GM23248 (cell line): Measurements from ENCODE around the gene DSTN. TPM values are rescaled to one million over a fixed set of nuclear protein-coding genes. Genes with fewer than 3 reads are reported as not detected.

ENCODE experiments used
- DNase-seq: peaks from one replicate; pipeline ENCODE4 v3.0.0-alpha.2; 2015
- H2AFZ ChIP-seq: fragments of 200-600 bp; sonication (generic); 2 replicates; pipeline ENCODE4 v1.6.1; 2016; ENCODE audit warnings: antibody characterized with exemption
- H3F3A ChIP-seq: fragments of 200-600 bp; sonication (generic); 2 replicates; pipeline ENCODE4 v1.6.1; 2016; ENCODE audit warnings: mild to moderate bottlenecking, antibody characterized with exemption, mixed run types; ENCODE audit not compliant: insufficient read depth
- H3K27ac ChIP-seq: fragments of 200-600 bp; sonication (generic); 2 replicates; pipeline ENCODE4 v1.5.1; 2016; ENCODE audit warnings: mild to moderate bottlenecking
- H3K27me3 ChIP-seq: fragments of 200-600 bp; sonication (generic); replicated peaks from 2 replicates; pipeline ENCODE4 v1.6.1; 2016; ENCODE audit warnings: mild to moderate bottlenecking; ENCODE audit not compliant: insufficient read depth
- H3K36me3 ChIP-seq: fragments of 200-600 bp; sonication (generic); 2 replicates; pipeline ENCODE4 v1.6.1; 2016; ENCODE audit warnings: low read depth, mild to moderate bottlenecking
- H3K4me1 ChIP-seq: fragments of 200-600 bp; sonication (generic); 2 replicates; pipeline ENCODE4 v1.6.1; 2016; ENCODE audit warnings: mild to moderate bottlenecking; ENCODE audit not compliant: insufficient read depth
- H3K4me2 ChIP-seq: fragments of 200-600 bp; sonication (generic); one replicate; pipeline ENCODE4 v1.6.1; 2016; ENCODE audit warnings: mild to moderate bottlenecking; ENCODE audit not compliant: unreplicated experiment
- H3K4me3 ChIP-seq: fragments of 200-600 bp; sonication (generic); 2 replicates; pipeline ENCODE4 v1.5.1; 2016; ENCODE audit warnings: mild to moderate bottlenecking
- H3K79me2 ChIP-seq: fragments of 200-600 bp; sonication (generic); 2 replicates; pipeline ENCODE4 v1.6.1; 2016; ENCODE audit warnings: mild to moderate bottlenecking; ENCODE audit not compliant: insufficient read depth
- H3K9ac ChIP-seq: fragments of 200-600 bp; sonication (generic); 2 replicates; pipeline ENCODE4 v1.6.1; 2016; ENCODE audit warnings: mild to moderate bottlenecking
- H3K9me2 ChIP-seq: fragments of 200-600 bp; sonication (generic); 2 replicates; pipeline ENCODE4 v1.6.1; 2016; ENCODE audit warnings: mixed run types, mild to moderate bottlenecking, moderate library complexity; ENCODE audit not compliant: insufficient read depth
- H3K9me3 ChIP-seq: fragments of 200-600 bp; sonication (generic); one replicate; pipeline ENCODE4 v1.6.1; 2017; ENCODE audit warnings: low read depth
- H4K20me1 ChIP-seq: fragments of 200-600 bp; sonication (generic); 2 replicates; pipeline ENCODE4 v1.6.0; 2016; ENCODE audit not compliant: insufficient read depth
- EZH2 ChIP-seq: fragments of 200-600 bp; sonication (generic); IDR thresholded peaks from 2 replicates; pipeline ENCODE4 v1.6.1; 2018; ENCODE audit warnings: antibody characterized with exemption, mild to moderate bottlenecking; ENCODE audit not compliant: insufficient read depth, poor library complexity, severe bottlenecking
- EZH2phosphoT487 ChIP-seq: fragments of 200-600 bp; sonication (generic); IDR thresholded peaks from 2 replicates; pipeline ENCODE4 v1.6.1; 2018; ENCODE audit warnings: antibody characterized with exemption, moderate library complexity, mild to moderate bottlenecking, low read depth; ENCODE audit not compliant: insufficient read depth
- WGBS, 2 experiments: methylation state at CpG; one replicate each; pipeline ENCODE4 v1.1.6; 2015 to 2017; ENCODE audit warnings: low lambda C conversion rate in 2 of 2, low coverage in 1 of 2; ENCODE audit errors: missing lambda C conversion rate in 2 of 2; 5-methylcytosine and 5-hydroxymethylcytosine counted together
- in situ Hi-C: fragments of 300-500 bp; cut with MboI; formaldehyde crosslinking; loops from 2 replicates; pipeline ENCODE4 v1.15.0; 2020
- polyA plus RNA-seq: library from polyadenylated mRNA; unstranded; fragments of >200 nt; fragmentation: Nextera tagmentation; extraction: Ambion mirVana; gene quantifications from 2 replicates; pipeline ENCODE4 v1.2.1, GENCODE V29; 2016
- total RNA-seq: library from RNA; depleted of rRNA; stranded (reverse); fragments of >200 nt; shearing (Covaris generic); gene quantifications from 2 replicates; pipeline ENCODE4 v1.2.3, GENCODE V29; 2014

Gene DSTN
- total and polyA plus RNA-seq, 2 experiments from 2014 or later = 338 to 610 TPM

DNA sequence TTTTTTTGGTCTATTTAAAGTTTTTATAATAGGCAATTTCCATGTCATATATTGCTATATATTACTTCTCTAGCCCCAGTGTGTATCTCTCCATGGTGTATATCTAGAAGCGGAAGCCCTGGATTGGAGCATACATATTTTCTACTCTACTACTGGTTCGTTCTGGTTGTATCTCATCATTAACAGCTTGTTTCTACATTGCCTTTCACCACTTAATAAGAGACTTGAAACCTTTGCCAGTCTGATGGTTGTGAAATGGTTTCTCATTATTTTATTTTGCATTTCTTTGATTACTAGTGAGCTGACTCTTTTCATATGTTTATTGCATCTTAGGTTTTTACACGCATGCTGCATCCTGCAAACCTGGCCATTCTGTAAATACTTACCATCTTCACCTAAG lies 3.6 kb downstream of the DSTN start:
- no peak for DNase-seq
- H3K4me3 ChIP-seq = peak overlapping the region; percentile 95; the same call in 1 of the 2 replicates
- WGBS, 2 experiments = 76% methylated on average over 3 of the region's 3 CpGs

DNA sequence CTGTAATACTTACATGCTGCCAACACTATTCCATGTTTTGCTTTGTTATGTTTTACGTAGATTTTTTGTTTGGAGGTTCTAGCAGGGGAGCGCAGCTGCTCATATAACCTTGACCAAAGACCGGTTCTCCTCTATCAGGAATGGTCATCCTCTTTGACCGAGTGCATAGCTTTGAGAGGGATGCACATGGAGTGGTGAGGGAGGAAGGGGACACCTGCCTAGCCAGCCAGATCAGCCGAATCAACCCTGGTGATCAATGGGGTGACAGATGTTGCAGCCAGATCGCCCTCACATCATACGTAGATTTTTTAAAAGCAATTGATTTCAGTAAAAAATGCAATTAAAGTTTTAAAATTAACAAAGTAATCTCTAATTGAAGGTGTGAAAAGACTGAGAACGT lies 6.3 kb downstream of the DSTN start:
- no peak overlapping the region for H3K9ac ChIP-seq
- WGBS, 2 experiments = 80 to 85% methylated on average over 8 of the region's 8 CpGs
- H3K79me2 ChIP-seq = peaks cover 100% of the 10 kb centered on the region
- peaks cover 33% of the 10 kb centered on the region for H3K4me1 ChIP-seq
- H2AFZ ChIP-seq = no peak overlapping the region
- no peak overlapping the region for H3K4me2 ChIP-seq
- H4K20me1 ChIP-seq = peaks cover 41% of the 10 kb centered on the region
- DNase-seq = no peak
- H3K4me3 ChIP-seq = no peak overlapping the region
- no peak overlapping the region for H3K27ac ChIP-seq
- H3K9me3 ChIP-seq = no peaks in the 10 kb centered on the region
- H3K9me2 ChIP-seq = no peaks in the 10 kb centered on the region
- in situ Hi-C loops = no loop called here
- H3K27me3 ChIP-seq = no peaks in the 10 kb centered on the region
- H3K36me3 ChIP-seq = no peaks in the 10 kb centered on the region
- TF ChIP-seq EZH2phosphoT487 = no peak
- TF ChIP-seq EZH2 = no peak
- peaks cover 13% of the 10 kb centered on the region; the same call in 1 of the 2 replicates for H3F3A ChIP-seq

More for the DNA sequence above, 3.6 kb downstream of the DSTN start:
- Histone ChIP-seq H3K36me3 (no peaks in the 10 kb centered on the region), H3K79me2 (peaks cover 85% of the 10 kb centered on the region), H3F3A (peaks cover 20% of the 10 kb centered on the region; the same call in 1 of the 2 replicates), H3K9ac (no peak overlapping the region), H3K9me3 (no peaks in the 10 kb centered on the region), H3K4me2 (no peak overlapping the region), H3K27ac (no peak overlapping the region), H3K27me3 (no peaks in the 10 kb centered on the region), H2AFZ (no peak overlapping the region), H3K9me2 (no peaks in the 10 kb centered on the region), H4K20me1 (peaks cover 27% of the 10 kb centered on the region), H3K4me1 (peaks cover 23% of the 10 kb centered on the region)
- in situ Hi-C loops = no loop called here
- TF ChIP-seq EZH2 = no peak
- TF ChIP-seq EZH2phosphoT487 = no peak

DNA sequence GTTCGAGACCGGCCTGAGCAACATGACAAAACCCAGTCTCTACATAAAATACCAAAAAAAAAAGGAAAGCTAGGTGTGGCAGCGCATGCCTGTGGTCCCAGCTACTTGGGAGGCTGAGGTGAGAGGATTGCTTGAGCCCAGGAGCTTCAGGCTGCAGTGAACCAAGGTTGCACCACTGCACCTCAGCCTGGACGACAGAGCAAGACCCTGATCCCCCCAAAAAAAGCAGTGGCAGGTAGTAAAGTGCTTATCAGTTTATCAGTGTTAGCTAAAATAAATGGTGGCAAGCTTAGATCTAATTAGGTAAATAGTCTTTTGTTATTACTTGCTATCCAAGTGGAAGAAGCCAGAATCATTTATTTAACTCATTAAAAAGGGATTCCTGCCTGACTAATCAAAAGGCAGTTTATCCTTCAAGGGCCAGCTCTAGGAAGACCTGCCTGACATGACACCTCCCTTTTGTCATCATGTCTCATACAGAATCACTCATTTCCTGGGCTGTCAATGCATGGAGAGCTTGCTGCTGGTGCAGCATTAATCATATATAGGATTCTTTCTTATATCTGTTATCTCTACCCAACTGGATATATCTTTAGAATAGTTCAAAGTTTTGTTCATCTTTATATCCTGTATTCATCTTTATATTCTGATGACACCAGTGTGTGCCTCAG lies 9.6 kb downstream of the DSTN start:
- Histone ChIP-seq H3K27me3 (no peaks in the 10 kb centered on the region), H3K9me3 (no peaks in the 10 kb centered on the region), H3K79me2 (peaks cover 100% of the 10 kb centered on the region), H3K4me1 (peaks cover 9% of the 10 kb centered on the region), H4K20me1 (peaks cover 35% of the 10 kb centered on the region), H3K4me2 (peak overlapping the region; percentile 31), H2AFZ (no peak overlapping the region), H3K9ac (no peak overlapping the region), H3K4me3 (no peak overlapping the region), H3K36me3 (0 out of 2 replicates have a peak, but pooled peaks cover 5% of the 10 kb centered on the region), H3K27ac (no peak overlapping the region), H3F3A (peaks cover 9% of the 10 kb centered on the region; the same call in 1 of the 2 replicates), H3K9me2 (no peaks in the 10 kb centered on the region)
- in situ Hi-C loops = no loop called here
- no peak for TF ChIP-seq EZH2phosphoT487
- TF ChIP-seq EZH2 = no peak
- DNase-seq = peak; percentile 50
- 91 to 92% methylated on average over 4 of the region's 4 CpGs for WGBS, 2 experiments

DNA sequence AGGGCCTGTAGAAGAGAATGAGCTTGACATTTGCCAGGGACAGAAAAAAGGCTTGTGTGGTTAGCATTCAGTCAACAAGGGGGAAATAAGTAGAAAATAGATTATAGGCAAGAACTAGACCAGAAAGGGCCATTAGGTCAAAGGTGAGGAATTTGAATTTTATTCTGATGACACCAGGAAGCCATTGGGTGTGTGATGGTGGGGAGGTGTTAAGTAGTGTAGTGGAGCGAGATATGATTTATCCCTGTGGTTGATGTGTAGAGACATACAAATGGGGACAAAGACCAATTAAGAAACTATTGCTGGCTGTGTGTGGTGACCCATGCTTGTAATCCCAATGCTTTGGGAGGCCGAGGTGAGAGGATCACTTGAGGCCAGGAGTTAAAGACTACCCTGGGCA lies 11.0 kb downstream of the DSTN start:
- H3K9me3 ChIP-seq = no peaks in the 10 kb centered on the region
- peaks cover 39% of the 10 kb centered on the region for H4K20me1 ChIP-seq
- H3K36me3 ChIP-seq = peaks cover 12% of the 10 kb centered on the region; the same call in 1 of the 2 replicates
- H3F3A ChIP-seq = peaks cover 9% of the 10 kb centered on the region; the same call in 1 of the 2 replicates
- H2AFZ ChIP-seq = no peak overlapping the region
- H3K4me2 ChIP-seq = no peak overlapping the region
- no peak for DNase-seq
- H3K4me3 ChIP-seq = no peak overlapping the region
- 94 to 98% methylated on average over 2 of the region's 2 CpGs for WGBS, 2 experiments
- in situ Hi-C loops = no loop called here
- H3K79me2 ChIP-seq = peaks cover 100% of the 10 kb centered on the region
- no peak overlapping the region for H3K27ac ChIP-seq
- peaks cover 9% of the 10 kb centered on the region for H3K4me1 ChIP-seq
- H3K9me2 ChIP-seq = no peaks in the 10 kb centered on the region
- no peaks in the 10 kb centered on the region for H3K27me3 ChIP-seq
- TF ChIP-seq EZH2 (no peak), EZH2phosphoT487 (no peak)
- no peak overlapping the region for H3K9ac ChIP-seq
